ENCODE results near the gene INKA1. TPM values are rescaled to one million over a fixed set of nuclear protein-coding genes. Genes with fewer than 3 reads are reported as not detected.

Gene INKA1
- total and polyA plus RNA-seq, 9 donors = 8.2 to 17.6 (median 11.6) TPM

DNA sequence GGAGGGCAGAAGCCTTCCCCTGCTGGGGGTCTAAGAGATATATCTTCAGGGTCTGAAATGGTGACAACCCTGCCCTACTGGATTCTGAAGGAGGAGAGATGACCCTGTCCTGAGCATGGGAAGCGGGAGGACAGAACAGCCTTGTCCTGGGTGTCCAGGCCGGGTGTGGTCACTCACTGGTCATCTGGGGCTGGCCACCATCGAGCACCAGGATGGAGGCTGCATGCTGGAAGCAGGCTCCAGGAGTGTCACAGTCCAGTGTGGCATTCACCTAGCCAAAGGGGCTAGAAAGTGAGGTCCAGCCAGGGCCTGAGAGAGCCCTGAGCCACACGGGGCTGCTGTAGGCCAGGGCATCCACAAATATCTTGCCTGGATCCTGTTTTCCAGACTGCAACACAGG is 8.6 kb upstream of the INKA1 start:
- Histone ChIP-seq H3K9me3 (replicated peaks; ENCODE audit: control insufficient read depth, low read depth, low read length) (no peaks in the 10 kb centered on the region), H3K4me1 (ENCODE audit: control insufficient read depth, insufficient read depth, low read length) (no peaks in the 10 kb centered on the region), H3K27me3 (ENCODE audit: control insufficient read depth, insufficient read depth, low read length) (no peaks in the 10 kb centered on the region), H3K36me3 (ENCODE audit: control insufficient read depth, insufficient read depth, low read length) (no peaks in the 10 kb centered on the region), H3K4me3 (ENCODE audit: low read length) (no peak overlapping the region), H3K27ac (ENCODE audit: low read length) (no peak overlapping the region)
- WGBS (ENCODE audit: insufficient coverage) = 72% methylated on average over 4 of the region's 4 CpGs
- no peak for DNase-seq

DNA sequence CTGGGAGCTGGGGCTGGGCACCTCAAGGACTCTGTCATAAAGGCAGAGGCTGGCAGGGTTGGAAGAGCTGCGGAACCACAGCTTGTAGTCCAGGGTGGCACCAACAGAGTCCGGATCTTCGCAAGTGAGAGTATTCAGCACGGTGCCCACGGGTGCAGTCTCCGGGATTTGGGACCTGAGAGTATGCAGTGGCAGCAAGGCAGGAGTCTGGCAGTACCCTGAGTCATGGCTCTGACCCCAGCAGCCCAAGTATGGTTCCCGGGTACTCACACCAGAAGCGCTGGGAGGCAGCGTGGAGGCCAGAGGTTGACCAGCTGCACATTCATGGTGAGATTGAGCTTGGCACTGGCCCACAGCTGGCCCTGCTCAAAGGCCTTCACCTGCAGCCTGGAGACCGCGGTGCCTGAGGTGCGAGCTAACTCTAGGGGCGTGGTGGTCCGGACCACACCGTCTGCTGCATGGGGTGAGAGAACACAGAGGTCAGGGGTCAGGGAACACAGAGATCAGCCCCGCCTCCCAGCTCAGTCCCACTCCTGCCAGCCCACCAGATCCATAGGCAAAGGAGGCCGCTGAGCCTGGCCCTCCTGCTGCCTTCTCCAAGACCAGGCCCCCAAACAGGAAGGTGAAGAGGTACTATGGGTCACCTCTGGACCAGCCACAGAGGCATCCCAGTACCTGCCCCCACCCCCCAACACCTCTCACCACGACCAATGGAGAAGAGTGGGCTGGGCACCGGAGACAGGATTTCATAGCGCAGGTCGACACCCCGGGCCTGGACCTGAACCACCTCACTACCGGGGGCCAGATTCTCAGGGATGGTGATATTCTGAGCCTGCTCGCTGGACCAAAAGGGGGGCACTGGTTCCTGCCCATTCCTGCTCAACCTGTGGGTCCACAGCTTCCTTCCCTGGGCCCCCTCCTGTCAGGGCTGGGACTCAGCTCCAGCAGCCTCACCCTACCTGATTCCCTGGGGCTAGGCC is 7.8 kb upstream of the INKA1 start:
- DNase-seq = no peak
- H3K27me3 ChIP-seq (ENCODE audit: control insufficient read depth, insufficient read depth, low read length) = peaks cover 3% of the 10 kb centered on the region
- no peaks in the 10 kb centered on the region for H3K9me3 ChIP-seq (replicated peaks; ENCODE audit: control insufficient read depth, low read depth, low read length)
- no peak overlapping the region for H3K4me3 ChIP-seq (ENCODE audit: low read length)
- H3K27ac ChIP-seq (ENCODE audit: low read length) = no peak overlapping the region
- no peaks in the 10 kb centered on the region for H3K4me1 ChIP-seq (ENCODE audit: control insufficient read depth, insufficient read depth, low read length)
- WGBS (ENCODE audit: insufficient coverage) = 73% methylated on average over 22 of the region's 24 CpGs
- H3K36me3 ChIP-seq (ENCODE audit: control insufficient read depth, insufficient read depth, low read length) = no peaks in the 10 kb centered on the region

DNA sequence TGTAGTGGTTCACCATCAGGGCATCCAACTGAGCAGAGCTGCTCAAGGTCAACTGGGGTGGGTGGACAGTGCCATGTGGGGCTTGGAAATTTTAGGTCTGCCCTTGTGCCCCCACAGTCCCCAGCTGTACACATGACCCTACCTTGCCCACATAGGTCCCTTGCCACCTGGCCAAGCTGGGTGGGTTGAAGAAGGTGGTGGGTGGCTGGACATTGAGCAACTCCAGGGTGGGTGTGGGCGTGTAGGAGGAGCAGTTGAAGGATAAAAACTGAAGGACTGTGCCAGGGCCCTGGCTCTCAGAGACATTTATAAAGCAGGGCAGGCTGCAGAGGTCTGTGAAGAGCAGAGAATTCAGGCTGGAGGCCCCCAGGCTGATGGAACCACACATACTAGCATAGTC is 4.0 kb upstream of the INKA1 start:
- 63% methylated on average over 1 of the region's 1 CpG for WGBS (ENCODE audit: insufficient coverage)
- no peak for DNase-seq
- Histone ChIP-seq H3K4me1 (ENCODE audit: control insufficient read depth, insufficient read depth, low read length) (peaks cover 8% of the 10 kb centered on the region), H3K9me3 (replicated peaks; ENCODE audit: control insufficient read depth, low read depth, low read length) (no peaks in the 10 kb centered on the region), H3K27me3 (ENCODE audit: control insufficient read depth, insufficient read depth, low read length) (peaks cover 7% of the 10 kb centered on the region), H3K4me3 (ENCODE audit: low read length) (no peak overlapping the region), H3K27ac (ENCODE audit: low read length) (no peak overlapping the region), H3K36me3 (ENCODE audit: control insufficient read depth, insufficient read depth, low read length) (no peaks in the 10 kb centered on the region)

DNA sequence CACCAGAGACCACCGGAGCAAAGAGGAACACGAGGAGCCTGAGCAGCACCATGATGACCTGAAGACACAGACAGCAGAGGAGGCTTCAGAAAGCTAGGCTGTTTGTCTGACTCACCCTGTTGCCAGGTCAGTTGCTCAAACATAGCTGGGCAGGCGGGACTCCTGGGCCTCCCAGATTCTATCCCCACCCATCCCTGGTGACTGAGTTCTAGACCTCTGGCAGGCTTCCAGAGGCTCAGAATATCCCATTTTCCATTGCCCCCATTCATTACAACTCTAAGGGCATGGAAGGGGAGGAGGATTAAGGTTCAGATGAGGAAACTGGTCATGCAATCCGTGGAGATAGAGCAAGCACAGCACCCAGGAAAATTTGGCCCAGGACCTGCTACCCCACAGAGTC is 3.3 kb upstream of the INKA1 start, which contains the start of gene CDHR4:
Gene CDHR4, minus strand, starts transcription at position 113 of the 400 bp plus-strand sequence. Its CDS starts 61 bp downstream, at position 52.
- no peak within 1 kb of the TSS for H3K4me3 ChIP-seq (ENCODE audit: low read length)
- H3K27me3 ChIP-seq (ENCODE audit: control insufficient read depth, insufficient read depth, low read length) = peaks cover 7% of the 10 kb centered on the region
- no peak within 1 kb of the TSS for H3K27ac ChIP-seq (ENCODE audit: low read length)
- 46% methylated on average over 2 of the region's 4 CpGs for WGBS (ENCODE audit: insufficient coverage)
- peaks cover 15% of the 10 kb centered on the region for H3K4me1 ChIP-seq (ENCODE audit: control insufficient read depth, insufficient read depth, low read length)
- DNase-seq = no peak
- no peaks in the 10 kb centered on the region for H3K9me3 ChIP-seq (replicated peaks; ENCODE audit: control insufficient read depth, low read depth, low read length)
- peaks cover 3% of the 10 kb centered on the region for H3K36me3 ChIP-seq (ENCODE audit: control insufficient read depth, insufficient read depth, low read length)

DNA sequence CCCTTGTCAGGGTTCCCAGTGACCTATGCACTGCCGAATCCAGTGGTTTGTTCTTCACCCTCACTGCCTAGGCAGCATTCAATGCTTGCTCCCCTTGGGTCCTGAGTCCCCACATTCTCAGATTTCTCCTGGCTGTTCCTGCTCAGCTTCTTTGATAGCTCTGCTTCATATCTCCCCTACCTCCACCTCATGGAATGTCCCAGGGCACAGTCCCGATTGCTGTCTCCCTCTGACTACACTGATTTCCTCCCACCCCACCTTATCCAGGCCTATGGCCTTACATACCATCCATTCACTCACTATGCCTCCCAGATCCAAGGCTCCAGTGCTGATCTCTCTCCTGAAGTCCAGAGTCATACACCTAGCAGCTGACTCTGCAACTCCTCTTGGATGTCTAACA is 1.9 kb upstream of the INKA1 start:
- peaks cover 11% of the 10 kb centered on the region for H3K36me3 ChIP-seq (ENCODE audit: control insufficient read depth, insufficient read depth, low read length)
- no peaks in the 10 kb centered on the region for H3K9me3 ChIP-seq (replicated peaks; ENCODE audit: control insufficient read depth, low read depth, low read length)
- WGBS (ENCODE audit: insufficient coverage) = 74% methylated on average over 2 of the region's 2 CpGs
- no peak for DNase-seq
- H3K4me1 ChIP-seq (ENCODE audit: control insufficient read depth, insufficient read depth, low read length) = peaks cover 28% of the 10 kb centered on the region
- H3K27me3 ChIP-seq (ENCODE audit: control insufficient read depth, insufficient read depth, low read length) = peaks cover 7% of the 10 kb centered on the region
- no peak overlapping the region for H3K27ac ChIP-seq (ENCODE audit: low read length)
- H3K4me3 ChIP-seq (ENCODE audit: low read length) = no peak overlapping the region

DNA sequence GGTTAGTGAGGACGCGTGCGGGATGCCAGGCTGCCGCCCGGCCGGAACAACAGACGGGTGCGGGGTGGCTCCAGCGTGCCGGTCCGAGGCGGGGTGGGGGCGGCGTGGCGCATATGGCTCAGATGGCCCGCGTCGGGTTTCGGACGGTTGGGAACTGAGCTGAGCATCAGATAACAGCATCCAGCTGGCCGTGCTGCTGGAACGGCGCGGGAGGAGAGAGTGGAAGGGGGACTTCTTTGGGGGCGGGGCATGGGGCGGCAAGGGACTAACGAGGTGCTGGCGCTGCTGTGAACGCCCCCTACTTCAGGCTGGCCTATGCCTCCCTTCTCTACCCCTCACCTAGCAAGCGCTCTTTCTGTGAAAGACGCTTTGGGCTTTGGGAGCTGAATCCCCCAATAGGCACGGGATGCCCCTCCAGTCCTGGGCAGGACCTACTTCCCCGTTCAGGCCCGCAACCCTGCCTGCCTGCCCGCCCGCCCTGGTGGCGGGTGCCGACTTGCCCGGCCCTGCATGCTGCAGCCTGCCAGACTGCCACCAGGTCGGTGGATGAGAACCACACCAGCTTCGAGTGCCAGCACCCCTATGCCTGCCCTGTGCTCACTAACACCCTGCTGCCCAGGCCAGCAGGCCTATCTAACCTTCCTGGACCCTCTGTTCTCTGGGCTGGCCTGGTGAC is 542 bp downstream of the INKA1 start:
- peaks cover 48% of the 10 kb centered on the region for H3K4me1 ChIP-seq (ENCODE audit: control insufficient read depth, insufficient read depth, low read length)
- peaks cover 7% of the 10 kb centered on the region for H3K27me3 ChIP-seq (ENCODE audit: control insufficient read depth, insufficient read depth, low read length)
- peak overlapping the region; percentile 96 for H3K4me3 ChIP-seq (ENCODE audit: low read length)
- peak overlapping the region; percentile 99 for H3K27ac ChIP-seq (ENCODE audit: low read length)
- H3K36me3 ChIP-seq (ENCODE audit: control insufficient read depth, insufficient read depth, low read length) = peaks cover 13% of the 10 kb centered on the region
- WGBS (ENCODE audit: insufficient coverage) = 1% methylated on average over 32 of the region's 41 CpGs
- peak; percentile 85 for DNase-seq
- no peaks in the 10 kb centered on the region for H3K9me3 ChIP-seq (replicated peaks; ENCODE audit: control insufficient read depth, low read depth, low read length)

DNA sequence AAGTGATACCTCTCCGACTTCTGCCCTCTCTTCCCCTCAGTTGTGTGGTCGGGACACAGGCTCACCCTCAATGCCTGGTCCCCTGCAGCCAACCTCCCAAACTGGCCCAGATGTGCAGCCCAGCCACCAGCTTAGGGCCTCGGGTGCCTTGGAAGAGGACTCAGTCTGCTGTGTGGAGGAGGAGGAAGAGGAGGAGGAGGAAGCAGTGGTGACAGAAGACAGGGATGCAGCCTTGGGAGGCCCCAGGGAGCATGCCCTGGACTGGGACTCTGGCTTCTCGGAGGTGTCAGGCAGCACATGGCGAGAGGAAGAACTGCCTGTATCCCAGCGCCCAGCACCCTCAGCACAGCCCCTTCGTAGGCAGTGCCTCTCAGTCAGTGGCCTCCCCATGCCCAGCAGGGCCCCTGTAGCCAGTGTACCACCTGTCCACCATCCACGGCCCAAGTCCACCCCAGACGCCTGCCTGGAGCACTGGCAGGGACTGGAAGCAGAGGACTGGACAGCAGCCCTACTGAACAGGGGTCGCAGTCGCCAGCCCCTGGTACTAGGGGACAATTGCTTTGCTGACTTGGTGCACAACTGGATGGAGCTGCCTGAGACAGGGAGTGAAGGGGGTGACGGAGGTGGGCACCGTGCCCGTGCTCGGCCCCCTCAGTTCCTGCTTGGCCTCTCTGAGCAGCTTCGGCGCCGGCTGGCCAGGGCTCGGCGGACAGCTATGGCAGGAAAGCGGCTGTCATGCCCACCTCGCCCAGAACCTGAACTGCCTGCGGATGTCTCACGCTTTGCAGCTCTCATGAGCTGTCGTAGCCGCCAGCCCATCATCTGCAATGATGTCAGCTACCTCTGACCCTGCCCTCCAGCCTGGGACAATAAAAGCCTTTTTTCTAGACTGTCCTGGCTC is 1.3 kb downstream of the INKA1 start:
- 26% methylated on average over 24 of the region's 26 CpGs for WGBS (ENCODE audit: insufficient coverage)
- peaks cover 18% of the 10 kb centered on the region for H3K36me3 ChIP-seq (ENCODE audit: control insufficient read depth, insufficient read depth, low read length)
- H3K27ac ChIP-seq (ENCODE audit: low read length) = peak overlapping the region; percentile 99
- no peaks in the 10 kb centered on the region for H3K9me3 ChIP-seq (replicated peaks; ENCODE audit: control insufficient read depth, low read depth, low read length)
- peak; percentile 39 for DNase-seq
- peaks cover 7% of the 10 kb centered on the region for H3K27me3 ChIP-seq (ENCODE audit: control insufficient read depth, insufficient read depth, low read length)
- peaks cover 48% of the 10 kb centered on the region for H3K4me1 ChIP-seq (ENCODE audit: control insufficient read depth, insufficient read depth, low read length)
- H3K4me3 ChIP-seq (ENCODE audit: low read length) = peak overlapping the region; percentile 96

DNA sequence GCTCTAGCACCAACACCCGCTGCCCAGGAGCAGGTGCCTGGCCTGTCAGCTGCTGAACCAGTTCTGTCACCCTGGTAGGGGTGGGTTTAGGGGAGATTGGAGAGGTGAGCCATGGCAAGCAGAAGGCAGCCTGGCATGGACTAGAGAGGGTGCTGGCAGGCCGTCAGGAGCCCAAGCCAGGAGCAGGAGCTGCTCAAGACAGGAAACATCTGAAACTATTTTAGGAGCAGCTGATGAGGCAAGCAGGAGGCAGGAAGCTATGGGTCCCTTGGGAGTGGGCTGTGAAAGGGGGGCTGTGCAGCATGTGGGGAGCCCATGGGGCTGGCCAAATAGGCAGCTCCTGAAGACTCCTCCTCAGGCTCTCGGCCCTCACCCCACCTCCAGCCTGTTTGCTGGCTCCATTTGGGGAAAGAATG is 2.3 kb downstream of the INKA1 start:
- peak; percentile 99 for DNase-seq
- Histone ChIP-seq H3K9me3 (replicated peaks; ENCODE audit: control insufficient read depth, low read depth, low read length) (no peaks in the 10 kb centered on the region), H3K27me3 (ENCODE audit: control insufficient read depth, insufficient read depth, low read length) (peaks cover 4% of the 10 kb centered on the region), H3K4me1 (ENCODE audit: control insufficient read depth, insufficient read depth, low read length) (peaks cover 48% of the 10 kb centered on the region), H3K27ac (ENCODE audit: low read length) (peak overlapping the region; percentile 99), H3K4me3 (ENCODE audit: low read length) (peak overlapping the region; percentile 19), H3K36me3 (ENCODE audit: control insufficient read depth, insufficient read depth, low read length) (peaks cover 28% of the 10 kb centered on the region)
- WGBS (ENCODE audit: insufficient coverage) = 0% methylated on average over 1 of the region's 3 CpGs

DNA sequence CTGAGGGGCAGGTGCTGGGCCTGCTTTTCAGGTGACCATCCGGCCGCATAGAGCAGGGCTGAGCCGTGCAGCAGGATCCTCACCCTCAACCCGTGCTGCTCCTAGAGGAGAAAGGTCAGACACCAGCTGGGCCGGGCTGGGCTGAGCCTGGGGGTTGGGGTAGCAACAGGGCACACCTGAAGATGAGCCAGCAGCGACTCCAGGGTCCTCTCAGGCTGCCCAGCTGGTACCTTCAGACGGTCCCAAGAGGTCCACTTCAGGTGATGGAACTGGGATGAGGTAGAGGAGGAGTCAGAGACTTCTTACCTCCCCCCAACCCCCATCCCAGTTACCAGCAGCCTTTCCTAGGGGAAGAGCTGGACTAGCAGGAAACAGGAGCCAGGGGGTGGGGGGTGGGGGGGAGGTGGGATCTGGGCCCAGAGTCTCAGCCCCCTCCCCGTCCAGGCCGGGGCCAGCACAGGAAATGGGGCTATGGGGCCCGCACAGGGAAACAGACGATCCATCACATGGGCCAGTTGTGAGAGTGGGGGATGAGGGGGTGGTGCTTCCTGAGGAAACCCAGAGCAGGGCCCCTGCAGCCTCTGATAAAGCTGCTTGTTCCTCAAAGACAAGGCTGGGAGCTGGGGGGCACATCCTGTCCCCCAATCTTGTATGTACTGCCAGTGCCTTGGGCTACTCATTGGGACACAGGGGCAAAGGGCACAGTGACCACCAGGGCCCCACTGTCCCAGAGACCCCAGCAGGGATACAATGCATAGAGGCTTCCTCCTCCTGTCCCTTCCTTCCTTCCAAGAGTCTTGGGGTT is 3.0 kb downstream of the INKA1 start:
- H3K4me3 ChIP-seq (ENCODE audit: low read length) = peak overlapping the region; percentile 19
- peaks cover 4% of the 10 kb centered on the region for H3K27me3 ChIP-seq (ENCODE audit: control insufficient read depth, insufficient read depth, low read length)
- 6% methylated on average over 5 of the region's 11 CpGs for WGBS (ENCODE audit: insufficient coverage)
- DNase-seq = peak; percentile 96
- peaks cover 35% of the 10 kb centered on the region for H3K36me3 ChIP-seq (ENCODE audit: control insufficient read depth, insufficient read depth, low read length)
- H3K27ac ChIP-seq (ENCODE audit: low read length) = peak overlapping the region; percentile 99
- H3K9me3 ChIP-seq (replicated peaks; ENCODE audit: control insufficient read depth, low read depth, low read length) = no peaks in the 10 kb centered on the region
- peaks cover 48% of the 10 kb centered on the region for H3K4me1 ChIP-seq (ENCODE audit: control insufficient read depth, insufficient read depth, low read length)

Data from muscle of leg (tissue), 11 donors.